ENCODE data around the gene TMED9. TPM values are rescaled to one million over a fixed set of nuclear protein-coding genes. Genes with fewer than 3 reads are reported as not detected.

The TMED9 gene
- total RNA-seq, 2 donors from 2014 or later = 177 to 236 TPM

GRCh38 chr5:177605667-177606066 lies 13.7 kb downstream of the TMED9 start:
- Mint-ChIP-seq H3K27ac (no peak overlapping the region), H3K27me3 (no peaks in the 10 kb centered on the region), H3K36me3 (peaks cover 2% of the 10 kb centered on the region), H3K4me1 (ENCODE audit: low read depth in 2 of 2) (peaks cover 11 to 25% of the 10 kb centered on the region in 2 donors), H3K9me3 (no peaks in the 10 kb centered on the region), H3K4me3 (no peak overlapping the region)
- DNase-seq (ENCODE audit: low spot score) (no peak), ATAC-seq (no peak)

- Mint-ChIP-seq H3K27me3 (no peaks in the 10 kb centered on the region), H3K9me3 (no peaks in the 10 kb centered on the region), H3K36me3 (no peaks in the 10 kb centered on the region), H3K4me3 (no peak overlapping the region), H3K27ac (no peak overlapping the region), H3K4me1 (ENCODE audit: low read depth in 2 of 2) (peaks cover 4 to 22% of the 10 kb centered on the region in 2 donors)
- DNase-seq (ENCODE audit: low spot score) = no peak
- ATAC-seq = no peak
These were observed 14.4 kb downstream of the TMED9 start for GRCh38 chr5:177606071-177607051.

- Mint-ChIP-seq H3K36me3 (no peaks in the 10 kb centered on the region), H3K4me3 (no peak overlapping the region), H3K4me1 (ENCODE audit: low read depth in 2 of 2) (peaks cover 0 to 22% of the 10 kb centered on the region in 2 donors), H3K27ac (no peak overlapping the region), H3K27me3 (no peaks in the 10 kb centered on the region), H3K9me3 (no peaks in the 10 kb centered on the region)
- ATAC-seq (no peak), DNase-seq (ENCODE audit: low spot score) (no peak)
These were observed 15.1 kb downstream of the TMED9 start for GRCh38 chr5:177607115-177607451.

GRCh38 chr5:177607452-177608192 lies 15.6 kb downstream of the TMED9 start:
- Mint-ChIP-seq H3K9me3 (no peaks in the 10 kb centered on the region), H3K27me3 (no peaks in the 10 kb centered on the region), H3K27ac (no peak overlapping the region), H3K36me3 (no peaks in the 10 kb centered on the region), H3K4me1 (ENCODE audit: low read depth in 2 of 2) (peaks cover 0 to 17% of the 10 kb centered on the region in 2 donors), H3K4me3 (no peak overlapping the region)
- ATAC-seq (peak; percentile 63 to 67), DNase-seq (ENCODE audit: low spot score) (no peak)

GRCh38 chr5:177608243-177609075 lies 16.5 kb downstream of the TMED9 start:
- no peaks in the 10 kb centered on the region for H3K27me3 Mint-ChIP-seq
- no peaks in the 10 kb centered on the region for H3K9me3 Mint-ChIP-seq
- H3K36me3 Mint-ChIP-seq = no peaks in the 10 kb centered on the region
- H3K4me1 Mint-ChIP-seq (ENCODE audit: low read depth in 2 of 2) = peaks cover 0 to 16% of the 10 kb centered on the region in 2 donors
- no peak overlapping the region for H3K4me3 Mint-ChIP-seq
- no peak for ATAC-seq
- no peak for DNase-seq (ENCODE audit: low spot score)
- H3K27ac Mint-ChIP-seq = no peak overlapping the region

GRCh38 chr5:177609076-177610059 lies 17.4 kb downstream of the TMED9 start:
- Mint-ChIP-seq H3K4me1 (ENCODE audit: low read depth in 2 of 2) (peaks cover 0 to 13% of the 10 kb centered on the region in 2 donors), H3K27ac (no peak overlapping the region), H3K9me3 (no peaks in the 10 kb centered on the region), H3K27me3 (no peaks in the 10 kb centered on the region), H3K36me3 (no peaks in the 10 kb centered on the region), H3K4me3 (no peak overlapping the region)
- DNase-seq (ENCODE audit: low spot score) = no peak
- ATAC-seq = peak in 1 of 2 donors; percentile 8

- H3K27ac Mint-ChIP-seq = no peak overlapping the region
- H3K4me1 Mint-ChIP-seq (ENCODE audit: low read depth in 2 of 2) = peaks cover 0 to 13% of the 10 kb centered on the region in 2 donors
- DNase-seq (ENCODE audit: low spot score) (no peak), ATAC-seq (no peak)
- H3K36me3 Mint-ChIP-seq = no peaks in the 10 kb centered on the region
- H3K27me3 Mint-ChIP-seq = no peaks in the 10 kb centered on the region
- H3K9me3 Mint-ChIP-seq = no peaks in the 10 kb centered on the region
- no peak overlapping the region for H3K4me3 Mint-ChIP-seq
These were observed 18.2 kb downstream of the TMED9 start for GRCh38 chr5:177610131-177610769.

GRCh38 chr5:177610770-177611445 lies 18.9 kb downstream of the TMED9 start:
- no peaks in the 10 kb centered on the region for H3K36me3 Mint-ChIP-seq
- DNase-seq (ENCODE audit: low spot score) (no peak), ATAC-seq (no peak)
- H3K27me3 Mint-ChIP-seq = no peaks in the 10 kb centered on the region
- peaks cover 0 to 8% of the 10 kb centered on the region in 2 donors for H3K4me1 Mint-ChIP-seq (ENCODE audit: low read depth in 2 of 2)
- H3K9me3 Mint-ChIP-seq = no peaks in the 10 kb centered on the region
- no peak overlapping the region for H3K4me3 Mint-ChIP-seq
- no peak overlapping the region for H3K27ac Mint-ChIP-seq

GRCh38 chr5:177611446-177612214 lies 19.6 kb downstream of the TMED9 start:
- H3K27me3 Mint-ChIP-seq = no peaks in the 10 kb centered on the region
- no peak overlapping the region for H3K27ac Mint-ChIP-seq
- peaks cover 0 to 3% of the 10 kb centered on the region in 2 donors for H3K4me1 Mint-ChIP-seq (ENCODE audit: low read depth in 2 of 2)

GRCh38 chr5:177612215-177612673 lies 20.2 kb downstream of the TMED9 start:
- Mint-ChIP-seq H3K4me3 (no peak overlapping the region), H3K9me3 (no peaks in the 10 kb centered on the region), H3K27me3 (no peaks in the 10 kb centered on the region), H3K4me1 (ENCODE audit: low read depth in 2 of 2) (no peaks in the 10 kb centered on the region), H3K27ac (no peak overlapping the region), H3K36me3 (no peaks in the 10 kb centered on the region)
- DNase-seq (ENCODE audit: low spot score) = no peak
- ATAC-seq = no peak

More at GRCh38 chr5:177611446-177612214, 19.6 kb downstream of the TMED9 start:
- Mint-ChIP-seq H3K36me3 (no peaks in the 10 kb centered on the region), H3K9me3 (no peaks in the 10 kb centered on the region), H3K4me3 (no peak overlapping the region)
- DNase-seq (ENCODE audit: low spot score) (no peak), ATAC-seq (no peak)

- Mint-ChIP-seq H3K27ac (no peak overlapping the region), H3K9me3 (no peaks in the 10 kb centered on the region), H3K36me3 (peaks cover 14% of the 10 kb centered on the region), H3K4me1 (ENCODE audit: low read depth in 2 of 2) (no peaks in the 10 kb centered on the region), H3K27me3 (no peaks in the 10 kb centered on the region), H3K4me3 (no peak overlapping the region)
- no peak for DNase-seq (ENCODE audit: low spot score)
- ATAC-seq = no peak
These were observed 28.6 kb downstream of the TMED9 start for GRCh38 chr5:177620560-177620959.

Data from natural killer cell treated with Interleukin-12 subunit alpha and Interleukin-12 subunit beta and Interleukin-15 and Interleukin-18, amount 100 ng/mL, for 72 hours (primary cell).